GM04503 (cell line): ENCODE results near the gene SPIN2A.
"Not testable (repeated sequence)": the region's sequence is repeated elsewhere in the genome, so short reads cannot be mapped to it uniquely, and the experiment has no call there.

Source experiments
- DNase-seq: peaks from one replicate; pipeline ENCODE4 v3.0.0-alpha.2; 2012; ENCODE audit warnings: low read depth

Gene SPIN2A

GRCh38 chrX:57102918-57103317 lies 34.3 kb downstream of the SPIN2A start:
- DNase-seq, result not testable (repeated sequence)
